A549 (cell line): ENCODE measurements around the gene SIDT2. TPM values are rescaled to one million over a fixed set of nuclear protein-coding genes. Genes with fewer than 3 reads are reported as not detected.

ENCODE experiments used
- ATAC-seq, 2 experiments: fragments of 200-7000 bp in 1 of 2; fragments of >200 bp in 1 of 2; cut with Nextera tagmentation in 1 of 2; cut with Tn5 transposase in 1 of 2; 3 replicates each; pipeline versions ENCODE4 v1.8.0 to v1.9.1; 2018 to 2020; ENCODE audit warnings: mild to moderate bottlenecking in 1 of 2, moderate library complexity in 1 of 2
- CTCF ChIA-PET: fragments of 300-600 bp; sonication (Branson Sonifier 250); formaldehyde crosslinking; extraction: SDS; loops from one replicate; lab custom pipeline; 2021; ENCODE audit warnings: antibody characterized with exemption, inconsistent platforms; lab: Yijun Ruan, JAX
- POLR2A ChIA-PET: fragments of 350-600 bp; formaldehyde crosslinking; extraction: SDS; loops from one replicate; lab custom pipeline; 2021; ENCODE audit warnings: antibody characterized with exemption, inconsistent platforms; lab: Yijun Ruan, JAX
- DNase-seq, 2 experiments: peaks; one replicate each; pipeline versions ENCODE4 v3.0.0 to v3.0.0-alpha.2; 2011 to 2016; ENCODE audit warnings: low read depth in 1 of 2, low spot score in 1 of 2
- FAIRE-seq: peaks from 2 replicates; lab custom pipeline; 2011; peaks lifted over from hg19 to GRCh38; lab: Jason Lieb, UNC
- H3K27ac ChIP-seq, 2 experiments: fragments of >200 bp; sonication (Bioruptor Twin); formaldehyde crosslinking; 3 replicates each; pipeline ENCODE4 v1.5.1; 2016 to 2017
- H3K4me1 ChIP-seq: fragments of >200 bp; sonication (Bioruptor Twin); formaldehyde crosslinking; 3 replicates; pipeline ENCODE4 v1.6.1; 2016
- H3K4me2 ChIP-seq: fragments of >200 bp; sonication (Bioruptor Twin); formaldehyde crosslinking; 3 replicates; pipeline ENCODE4 v1.6.1; 2016
- H3K4me3 ChIP-seq: fragments of >200 bp; sonication (Bioruptor Twin); formaldehyde crosslinking; 3 replicates; pipeline ENCODE4 v1.5.1; 2016
- H3K9me3 ChIP-seq: fragments of >200 bp; sonication (Bioruptor Twin); formaldehyde crosslinking; 3 replicates; pipeline ENCODE4 v1.6.1; 2016
- BHLHE40 ChIP-seq: IDR thresholded peaks from 2 replicates; pipeline ENCODE4 v1.6.1; 2012; ENCODE audit warnings: low read depth, low read length, inconsistent platforms
- CBX8 ChIP-seq: fragments of 200-600 bp; sonication (generic); IDR thresholded peaks from 2 replicates; pipeline ENCODE4 v1.6.1; 2016
- CHD2 ChIP-seq: fragments of 150-350 bp; IDR thresholded peaks from 2 replicates; pipeline ENCODE4 v1.6.1; 2014; ENCODE audit warnings: low read length; ENCODE audit not compliant: partially characterized antibody
- EHF ChIP-seq: fragments of 250-450 bp; sonication (Bioruptor Pico); IDR thresholded peaks from 2 replicates; pipeline ENCODE4 v1.5.0; 2020; ENCODE audit warnings: mild to moderate bottlenecking
- ESRRA ChIP-seq: fragments of 150-350 bp; IDR thresholded peaks from 2 replicates; pipeline ENCODE4 v1.6.1; 2014; ENCODE audit warnings: mild to moderate bottlenecking, low read length, borderline replicate concordance
- HOXA7 ChIP-seq: fragments of 250-450 bp; sonication (Bioruptor Pico); IDR thresholded peaks from 2 replicates; pipeline ENCODE4 v1.5.0; 2020; ENCODE audit warnings: mild to moderate bottlenecking, moderate library complexity
- HOXB5 ChIP-seq: fragments of 250-450 bp; sonication (Bioruptor Pico); IDR thresholded peaks from 2 replicates; pipeline ENCODE4 v1.5.0; 2020; ENCODE audit warnings: mild to moderate bottlenecking, moderate library complexity
- KDM5A ChIP-seq: fragments of 200-600 bp; sonication (generic); IDR thresholded peaks from 2 replicates; pipeline ENCODE4 v1.6.1; 2016; ENCODE audit warnings: antibody characterized with exemption, mild to moderate bottlenecking
- NFE2L2 ChIP-seq: fragments of 150-350 bp; conservative IDR thresholded peaks from 2 replicates; pipeline ENCODE4 v1.6.1; 2014; ENCODE audit warnings: low read length
- NPAS2 ChIP-seq: fragments of 250-450 bp; sonication (Bioruptor Pico); IDR thresholded peaks from 2 replicates; pipeline ENCODE4 v1.8.0; 2022; ENCODE audit warnings: mild to moderate bottlenecking, moderate library complexity, borderline replicate concordance
- PHF8 ChIP-seq: fragments of 200-600 bp; sonication (generic); IDR thresholded peaks from 2 replicates; pipeline ENCODE4 v1.6.1; 2016; ENCODE audit warnings: low read depth, mild to moderate bottlenecking, antibody characterized with exemption, moderate library complexity, borderline replicate concordance
- POLR2AphosphoS2 ChIP-seq: conservative IDR thresholded peaks from 2 replicates; pipeline ENCODE4 v1.6.1; 2012; ENCODE audit warnings: low read length, improper control_type of control experiment, inconsistent platforms
- RAD21 ChIP-seq, 2 experiments: fragments of >200 bp in 1 of 2; sonication (Bioruptor Twin) in 1 of 2; formaldehyde crosslinking in 1 of 2; IDR thresholded peaks in 1 of 2; conservative IDR thresholded peaks in 1 of 2; 2 replicates in 1 of 2; 3 replicates in 1 of 2; pipeline ENCODE4 v1.6.1; 2012 to 2018; ENCODE audit warnings: inconsistent platforms in 1 of 2
- RNF2 ChIP-seq: fragments of 200-600 bp; sonication (generic); IDR thresholded peaks from 2 replicates; pipeline ENCODE4 v1.6.1; 2016; ENCODE audit warnings: low read depth, mild to moderate bottlenecking, antibody characterized with exemption, moderate library complexity, borderline replicate concordance
- TFCP2L1 ChIP-seq: fragments of 250-450 bp; sonication (Bioruptor Pico); IDR thresholded peaks from 2 replicates; pipeline ENCODE4 v1.5.0; 2021; ENCODE audit warnings: mild to moderate bottlenecking
- WGBS: methylation state at CpG from one replicate; pipeline ENCODE4 v1.1.6; 2017; ENCODE audit errors: missing lambda C conversion rate; 5-methylcytosine and 5-hydroxymethylcytosine counted together
- polyA plus RNA-seq, 4 experiments: library from polyadenylated mRNA; depleted of rRNA in 3 of 4; stranded (reverse); fragments of >200 nt; fragmentation: RNase III in 1 of 4; extraction: RNeasy Plus Mini Kit Qiagen cat#74134 plus additional on column Dnase treatment in 1 of 4; gene quantifications; 2 replicates in 3 of 4; 3 replicates in 1 of 4; pipeline ENCODE4 v1.2.3, GENCODE V29; 2011 to 2017
- TF ChIP-seq, protein P1 (sequence below): fragments of 250-450 bp; sonication (Bioruptor Pico); IDR thresholded peaks from 2 replicates; pipeline ENCODE4 v1.5.0; 2020; ENCODE audit warnings: low read depth, mild to moderate bottlenecking, moderate library complexity
- TF ChIP-seq, protein P2 (sequence below): fragments of 150-350 bp; IDR thresholded peaks from 2 replicates; pipeline ENCODE4 v1.6.1; 2014; ENCODE audit warnings: low read depth, mild to moderate bottlenecking, low read length
- TF ChIP-seq, protein P3 (sequence below): fragments of >200 bp; sonication (Bioruptor Twin); formaldehyde crosslinking; IDR thresholded peaks from 3 replicates; pipeline ENCODE4 v1.6.1; 2016
- TF ChIP-seq, protein P4 (sequence below): IDR thresholded peaks from 2 replicates; pipeline ENCODE4 v1.6.1; 2012
- TF ChIP-seq, protein P5 (sequence below): fragments of >200 bp; sonication (Bioruptor Twin); formaldehyde crosslinking; IDR thresholded peaks from 2 replicates; pipeline ENCODE4 v1.6.1; 2016
- TF ChIP-seq, protein P6 (sequence below): fragments of 450-650 bp; IDR thresholded peaks from 2 replicates; pipeline ENCODE4 v1.6.1; 2014; ENCODE audit warnings: antibody characterized with exemption
- TF ChIP-seq, protein P7 (sequence below): fragments of 250-450 bp; sonication (Bioruptor Pico); IDR thresholded peaks from 2 replicates; pipeline ENCODE4 v1.5.0; 2021; ENCODE audit warnings: mild to moderate bottlenecking, moderate library complexity, borderline replicate concordance

The SIDT2 gene
- polyA plus RNA-seq, 2 of the 4 experiments (the other 2 are of a cell fraction), result 5.9 to 8.5 TPM

DNA sequence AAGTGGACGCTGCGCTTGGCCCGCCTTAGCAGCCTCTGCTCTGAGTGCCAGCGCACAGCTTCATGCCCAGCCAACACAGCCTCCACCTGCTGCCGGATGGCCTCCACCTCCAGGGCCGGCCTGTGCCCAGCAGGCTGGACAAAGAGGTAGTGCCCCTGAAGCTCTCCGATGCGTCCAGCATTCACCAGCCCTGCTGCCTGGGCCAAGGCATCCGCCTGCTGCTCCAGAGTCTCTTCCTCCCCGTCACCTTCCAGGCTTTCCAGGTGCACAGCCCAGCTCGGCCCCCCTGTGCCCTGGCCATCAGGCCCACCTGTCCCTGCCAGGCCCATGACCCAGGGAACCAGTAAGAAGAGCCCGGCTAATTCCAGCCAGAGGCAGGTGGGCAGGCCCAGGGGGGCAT, 50.9 kb downstream of the SIDT2 start:
- DNase-seq, result no peak
- peaks cover 12% of the 10 kb centered on the region; the same call in 1 of the 3 replicates for H3K4me1 ChIP-seq
- no peak overlapping the region for H3K27ac ChIP-seq
- no peak overlapping the region for H3K4me2 ChIP-seq
- FAIRE-seq, result no peak
- TF ChIP-seq PHF8, result no peak
- TF ChIP-seq, protein P1, sequence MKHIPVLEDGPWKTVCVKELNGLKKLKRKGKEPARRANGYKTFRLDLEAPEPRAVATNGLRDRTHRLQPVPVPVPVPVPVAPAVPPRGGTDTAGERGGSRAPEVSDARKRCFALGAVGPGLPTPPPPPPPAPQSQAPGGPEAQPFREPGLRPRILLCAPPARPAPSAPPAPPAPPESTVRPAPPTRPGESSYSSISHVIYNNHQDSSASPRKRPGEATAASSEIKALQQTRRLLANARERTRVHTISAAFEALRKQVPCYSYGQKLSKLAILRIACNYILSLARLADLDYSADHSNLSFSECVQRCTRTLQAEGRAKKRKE (CRISPR knock-in tag), result no peak
- TF ChIP-seq, protein P2, sequence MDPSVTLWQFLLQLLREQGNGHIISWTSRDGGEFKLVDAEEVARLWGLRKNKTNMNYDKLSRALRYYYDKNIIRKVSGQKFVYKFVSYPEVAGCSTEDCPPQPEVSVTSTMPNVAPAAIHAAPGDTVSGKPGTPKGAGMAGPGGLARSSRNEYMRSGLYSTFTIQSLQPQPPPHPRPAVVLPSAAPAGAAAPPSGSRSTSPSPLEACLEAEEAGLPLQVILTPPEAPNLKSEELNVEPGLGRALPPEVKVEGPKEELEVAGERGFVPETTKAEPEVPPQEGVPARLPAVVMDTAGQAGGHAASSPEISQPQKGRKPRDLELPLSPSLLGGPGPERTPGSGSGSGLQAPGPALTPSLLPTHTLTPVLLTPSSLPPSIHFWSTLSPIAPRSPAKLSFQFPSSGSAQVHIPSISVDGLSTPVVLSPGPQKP, result no peak
- TF ChIP-seq, protein P3, sequence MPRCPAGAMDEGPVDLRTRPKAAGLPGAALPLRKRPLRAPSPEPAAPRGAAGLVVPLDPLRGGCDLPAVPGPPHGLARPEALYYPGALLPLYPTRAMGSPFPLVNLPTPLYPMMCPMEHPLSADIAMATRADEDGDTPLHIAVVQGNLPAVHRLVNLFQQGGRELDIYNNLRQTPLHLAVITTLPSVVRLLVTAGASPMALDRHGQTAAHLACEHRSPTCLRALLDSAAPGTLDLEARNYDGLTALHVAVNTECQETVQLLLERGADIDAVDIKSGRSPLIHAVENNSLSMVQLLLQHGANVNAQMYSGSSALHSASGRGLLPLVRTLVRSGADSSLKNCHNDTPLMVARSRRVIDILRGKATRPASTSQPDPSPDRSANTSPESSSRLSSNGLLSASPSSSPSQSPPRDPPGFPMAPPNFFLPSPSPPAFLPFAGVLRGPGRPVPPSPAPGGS, result no peak
- TF ChIP-seq CBX8, result no peak
- TF ChIP-seq HOXA7 (CRISPR knock-in tag), result no peak
- no peak for TF ChIP-seq RAD21 (conservative IDR thresholded peaks at IDR 0.05 in 1 of 2, IDR thresholded peaks at IDR 0.05 in 1 of 2)
- no peak for TF ChIP-seq HOXB5 (CRISPR knock-in tag)
- TF ChIP-seq, protein P4, sequence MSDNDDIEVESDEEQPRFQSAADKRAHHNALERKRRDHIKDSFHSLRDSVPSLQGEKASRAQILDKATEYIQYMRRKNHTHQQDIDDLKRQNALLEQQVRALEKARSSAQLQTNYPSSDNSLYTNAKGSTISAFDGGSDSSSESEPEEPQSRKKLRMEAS, result no peak
- TF ChIP-seq, protein P5, sequence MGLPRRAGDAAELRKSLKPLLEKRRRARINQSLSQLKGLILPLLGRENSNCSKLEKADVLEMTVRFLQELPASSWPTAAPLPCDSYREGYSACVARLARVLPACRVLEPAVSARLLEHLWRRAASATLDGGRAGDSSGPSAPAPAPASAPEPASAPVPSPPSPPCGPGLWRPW, result no peak
- TF ChIP-seq ESRRA, result no peak
- TF ChIP-seq EHF, result no peak
- TF ChIP-seq, protein P6, sequence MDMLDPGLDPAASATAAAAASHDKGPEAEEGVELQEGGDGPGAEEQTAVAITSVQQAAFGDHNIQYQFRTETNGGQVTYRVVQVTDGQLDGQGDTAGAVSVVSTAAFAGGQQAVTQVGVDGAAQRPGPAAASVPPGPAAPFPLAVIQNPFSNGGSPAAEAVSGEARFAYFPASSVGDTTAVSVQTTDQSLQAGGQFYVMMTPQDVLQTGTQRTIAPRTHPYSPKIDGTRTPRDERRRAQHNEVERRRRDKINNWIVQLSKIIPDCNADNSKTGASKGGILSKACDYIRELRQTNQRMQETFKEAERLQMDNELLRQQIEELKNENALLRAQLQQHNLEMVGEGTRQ, result no peak
- TF ChIP-seq, protein P7, sequence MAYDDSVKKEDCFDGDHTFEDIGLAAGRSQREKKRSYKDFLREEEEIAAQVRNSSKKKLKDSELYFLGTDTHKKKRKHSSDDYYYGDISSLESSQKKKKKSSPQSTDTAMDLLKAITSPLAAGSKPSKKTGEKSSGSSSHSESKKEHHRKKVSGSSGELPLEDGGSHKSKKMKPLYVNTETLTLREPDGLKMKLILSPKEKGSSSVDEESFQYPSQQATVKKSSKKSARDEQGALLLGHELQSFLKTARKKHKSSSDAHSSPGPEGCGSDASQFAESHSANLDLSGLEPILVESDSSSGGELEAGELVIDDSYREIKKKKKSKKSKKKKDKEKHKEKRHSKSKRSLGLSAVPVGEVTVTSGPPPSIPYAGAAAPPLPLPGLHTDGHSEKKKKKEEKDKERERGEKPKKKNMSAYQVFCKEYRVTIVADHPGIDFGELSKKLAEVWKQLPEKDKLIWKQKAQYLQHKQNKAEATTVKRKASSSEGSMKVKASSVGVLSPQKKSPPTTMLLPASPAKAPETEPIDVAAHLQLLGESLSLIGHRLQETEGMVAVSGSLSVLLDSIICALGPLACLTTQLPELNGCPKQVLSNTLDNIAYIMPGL (CRISPR knock-in tag), result no peak
- no peak for TF ChIP-seq NPAS2
- no peak for TF ChIP-seq POLR2AphosphoS2
- TF ChIP-seq BHLHE40, result no peak
- TF ChIP-seq TFCP2L1 (CRISPR knock-in tag), result no peak
- no peak for TF ChIP-seq NFE2L2
- TF ChIP-seq CHD2, result no peak
- 86% methylated on average over 10 of the region's 12 CpGs for WGBS
- no peak for ATAC-seq
- H3K9me3 ChIP-seq, result no peaks in the 10 kb centered on the region
- H3K4me3 ChIP-seq, result no peak overlapping the region
- CTCF ChIA-PET, result interaction anchor here (0.5 to 7.4 kb wide), 5 partner anchors 9 to 497 kb away, joined by 3 to 69 read pairs (median 4); partner anchors contain the start of gene SIDT2
- POLR2A ChIA-PET, result no interaction called here

DNA sequence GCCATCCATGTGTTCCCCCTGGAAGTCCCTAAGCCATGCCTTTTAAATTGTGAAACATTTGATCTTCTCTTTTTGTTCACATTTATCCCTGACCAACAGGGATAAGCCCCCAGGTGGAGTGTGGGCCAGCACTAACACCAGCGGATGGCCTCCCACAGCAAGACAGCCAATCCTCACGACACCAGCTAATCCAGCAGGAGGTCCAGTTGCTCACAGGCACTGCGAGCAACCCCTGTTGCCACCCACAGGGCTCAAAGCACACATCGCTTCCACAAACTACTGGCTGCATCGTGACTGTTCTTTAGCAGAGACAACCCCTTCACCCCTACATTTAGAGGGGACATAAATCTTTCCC, 51.4 kb downstream of the SIDT2 start:
- ChIA-PET POLR2A (no interaction called here), CTCF (interaction anchor here (0.5 to 7.4 kb wide), 6 partner anchors 8 to 463 kb away, joined by 3 to 69 read pairs (median 4); partner anchors contain the start of genes APOA5 and SIDT2)
- 89% methylated on average over 5 of the region's 5 CpGs for WGBS
- DNase-seq (no peak), ATAC-seq (no peak), FAIRE-seq (no peak)
- H3K27ac ChIP-seq, result no peak overlapping the region
- no peak overlapping the region for H3K4me3 ChIP-seq
- H3K4me2 ChIP-seq, result no peak overlapping the region; the same call in 2 of the 3 replicates
- H3K9me3 ChIP-seq, result no peaks in the 10 kb centered on the region
- TF ChIP-seq RNF2 (no peak), EHF (no peak), KDM5A (no peak)
- peaks cover 12% of the 10 kb centered on the region; the same call in 1 of the 3 replicates for H3K4me1 ChIP-seq
